Measurements from ENCODE around the gene IL9R.

DNA sequence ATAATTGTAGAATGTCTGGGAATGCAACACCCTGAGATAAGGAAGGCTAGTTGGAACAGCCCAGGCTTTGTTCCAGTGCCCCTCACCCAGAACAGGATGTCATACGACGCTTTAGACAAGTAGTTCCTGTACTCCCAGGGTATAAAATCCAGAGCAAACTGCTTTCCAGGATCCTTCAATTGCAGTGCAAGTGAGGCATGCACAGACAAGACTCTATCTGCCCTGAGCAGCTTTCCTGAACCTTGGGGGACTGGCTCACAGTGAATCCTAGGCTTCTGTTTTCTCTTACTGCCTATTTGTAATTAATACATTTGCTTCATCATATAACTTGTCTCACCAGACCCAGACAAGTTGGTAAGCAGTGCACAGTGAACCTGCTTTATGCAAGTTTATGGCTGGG lies 48.4 kb upstream of the IL9R start:
- TF ChIP-seq, protein P1, sequence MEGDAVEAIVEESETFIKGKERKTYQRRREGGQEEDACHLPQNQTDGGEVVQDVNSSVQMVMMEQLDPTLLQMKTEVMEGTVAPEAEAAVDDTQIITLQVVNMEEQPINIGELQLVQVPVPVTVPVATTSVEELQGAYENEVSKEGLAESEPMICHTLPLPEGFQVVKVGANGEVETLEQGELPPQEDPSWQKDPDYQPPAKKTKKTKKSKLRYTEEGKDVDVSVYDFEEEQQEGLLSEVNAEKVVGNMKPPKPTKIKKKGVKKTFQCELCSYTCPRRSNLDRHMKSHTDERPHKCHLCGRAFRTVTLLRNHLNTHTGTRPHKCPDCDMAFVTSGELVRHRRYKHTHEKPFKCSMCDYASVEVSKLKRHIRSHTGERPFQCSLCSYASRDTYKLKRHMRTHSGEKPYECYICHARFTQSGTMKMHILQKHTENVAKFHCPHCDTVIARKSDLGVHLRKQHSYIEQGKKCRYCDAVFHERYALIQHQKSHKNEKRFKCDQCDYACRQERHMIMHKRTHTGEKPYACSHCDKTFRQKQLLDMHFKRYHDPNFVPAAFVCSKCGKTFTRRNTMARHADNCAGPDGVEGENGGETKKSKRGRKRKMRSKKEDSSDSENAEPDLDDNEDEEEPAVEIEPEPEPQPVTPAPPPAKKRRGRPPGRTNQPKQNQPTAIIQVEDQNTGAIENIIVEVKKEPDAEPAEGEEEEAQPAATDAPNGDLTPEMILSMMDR (IDR thresholded peaks at IDR 0.05) = no peak
- TF ChIP-seq POLR2A (IDR thresholded peaks at IDR 0.05) = no peak
